CD4-positive, alpha-beta memory T cell (primary cell): ENCODE data around the gene PLCB1. TPM values are rescaled to one million over a fixed set of nuclear protein-coding genes. Genes with fewer than 3 reads are reported as not detected.

Source experiments
- CTCF ChIA-PET: fragments of 350-600 bp; sonication (Branson Sonifier 250); formaldehyde crosslinking; loops from one replicate; lab custom pipeline; 2021; ENCODE audit warnings: inconsistent platforms; ENCODE audit not compliant: partially characterized antibody; lab: Charles Lee
- POLR2A ChIA-PET: fragments of 350-600 bp; sonication (Branson Sonifier 250); formaldehyde crosslinking; loops from one replicate; lab custom pipeline; 2021; ENCODE audit not compliant: partially characterized antibody; lab: Charles Lee
- DNase-seq, 5 donors: peaks; one replicate each; pipeline versions ENCODE4 v3.0.0 to v3.0.0-alpha.2; 2020 to 2022; ENCODE audit warnings: mixed read lengths in 1 of 5
- H3K27ac ChIP-seq: one replicate; pipeline ENCODE4 v1.7.0; 2013; ENCODE audit warnings: low read depth, low read length
- H3K27me3 ChIP-seq: 2 replicates; pipeline ENCODE4 v1.7.0; 2013; ENCODE audit warnings: mild to moderate bottlenecking, low read length, moderate library complexity; ENCODE audit not compliant: insufficient read depth
- H3K36me3 ChIP-seq: 2 replicates; pipeline ENCODE4 v1.7.0; 2013; ENCODE audit warnings: mild to moderate bottlenecking, low read length, moderate library complexity; ENCODE audit not compliant: insufficient read depth
- H3K4me1 ChIP-seq: 2 replicates; pipeline ENCODE4 v1.7.0; 2013; ENCODE audit warnings: mild to moderate bottlenecking, low read length, moderate library complexity; ENCODE audit not compliant: insufficient read depth
- H3K4me3 ChIP-seq, 2 donors: one replicate each; pipeline ENCODE4 v1.7.0; 2013; ENCODE audit warnings: low read length in 2 of 2, mild to moderate bottlenecking in 1 of 2
- H3K9me3 ChIP-seq, 2 donors: one replicate each; pipeline ENCODE4 v1.7.0; 2013; ENCODE audit warnings: low read length in 2 of 2, control low read depth in 1 of 2; ENCODE audit not compliant: control insufficient read depth in 1 of 2
- H3K27ac Mint-ChIP-seq, 7 donors: one replicate each; pipeline ENCODE4 v1.8.0; 2020 to 2021; ENCODE audit warnings: mixed read lengths in 7 of 7, mild to moderate bottlenecking in 6 of 7, inconsistent platforms in 3 of 7, moderate library complexity in 3 of 7
- H3K27me3 Mint-ChIP-seq, 2 donors: one replicate each; pipeline ENCODE4 v1.8.0; 2020 to 2021; ENCODE audit warnings: mixed read lengths in 2 of 2
- H3K36me3 Mint-ChIP-seq, 2 donors: one replicate each; pipeline ENCODE4 v1.8.0; 2020 to 2021; ENCODE audit warnings: mixed read lengths in 2 of 2, inconsistent platforms in 1 of 2, mild to moderate bottlenecking in 1 of 2
- H3K4me1 Mint-ChIP-seq, 4 donors: one replicate each; pipeline ENCODE4 v1.8.0; 2020 to 2021; ENCODE audit warnings: mixed read lengths in 4 of 4, mild to moderate bottlenecking in 1 of 4
- H3K4me3 Mint-ChIP-seq, 8 donors: one replicate each; pipeline ENCODE4 v1.8.0; 2020 to 2021; ENCODE audit warnings: mixed read lengths in 8 of 8, mild to moderate bottlenecking in 7 of 8, moderate library complexity in 6 of 8, inconsistent platforms in 3 of 8
- H3K9me3 Mint-ChIP-seq, 8 donors: one replicate each; pipeline ENCODE4 v1.8.0; 2020 to 2021; ENCODE audit warnings: mixed read lengths in 8 of 8, mild to moderate bottlenecking in 5 of 8, inconsistent platforms in 3 of 8, moderate library complexity in 1 of 8
- intact Hi-C: fragments of 100-400 bp; cut with micrococcal nuclease; formaldehyde crosslinking; loops from one replicate; pipeline ENCODE4 v1.15.1; 2023
- polyA plus RNA-seq, 2 donors: library from polyadenylated mRNA; unstranded; fragments of 300-500 nt; fragmentation: Illumina TruSeq; gene quantifications; one replicate each; pipeline ENCODE4 v1.2.3, GENCODE V29; 2021
- total RNA-seq, 2 experiments: library from RNA; stranded (reverse); gene quantifications; one replicate each; pipeline ENCODE4 v1.2.3, GENCODE V29; 2021

The PLCB1 gene
- total and polyA plus RNA-seq, 4 experiments from 2014 or later = 5.5 to 9.6 (median 8.2) TPM

- no peaks in the 10 kb centered on the region for H3K27me3 Mint-ChIP-seq
- Histone ChIP-seq H3K27me3 (no peaks in the 10 kb centered on the region), H3K9me3 (no peaks in the 10 kb centered on the region), H3K4me1 (no peaks in the 10 kb centered on the region), H3K36me3 (no peaks in the 10 kb centered on the region), H3K4me3 (no peak overlapping the region), H3K27ac (no peak overlapping the region)
- intact Hi-C loops = no loop called here
- no peak overlapping the region for H3K27ac Mint-ChIP-seq
- CTCF ChIA-PET = no interaction called here
- peaks cover 0 to 2% (median 0%) of the 10 kb centered on the region in 8 donors for H3K9me3 Mint-ChIP-seq
- POLR2A ChIA-PET = interaction anchor here (1.0 to 1.3 kb wide), 2 partner anchors 9 to 642 kb away, joined by 3 read pairs; no protein-coding TSS in a partner anchor
- peaks cover 5% of the 10 kb centered on the region in 2 donors for H3K36me3 Mint-ChIP-seq
- no peak for DNase-seq
- H3K4me3 Mint-ChIP-seq = no peak overlapping the region
- H3K4me1 Mint-ChIP-seq = no peaks in the 10 kb centered on the region
Measured at GRCh38 chr20:8662433-8662954, 530.4 kb downstream of the PLCB1 start.

- H3K4me3 Mint-ChIP-seq = no peak overlapping the region
- DNase-seq = no peak
Measured at GRCh38 chr20:8663424-8663823, 531.4 kb downstream of the PLCB1 start.

GRCh38 chr20:8664778-8665177, 532.7 kb downstream of the PLCB1 start:
- Histone ChIP-seq H3K4me1 (no peaks in the 10 kb centered on the region), H3K9me3 (no peaks in the 10 kb centered on the region), H3K27ac (no peak overlapping the region), H3K27me3 (no peaks in the 10 kb centered on the region), H3K4me3 (no peak overlapping the region), H3K36me3 (no peaks in the 10 kb centered on the region)
- no peak overlapping the region for H3K4me3 Mint-ChIP-seq
- peaks cover 3 to 14% (median 6%) of the 10 kb centered on the region in 4 donors for H3K4me1 Mint-ChIP-seq
- no peak overlapping the region for H3K27ac Mint-ChIP-seq
- peaks cover 5% of the 10 kb centered on the region in 2 donors for H3K36me3 Mint-ChIP-seq
- intact Hi-C loops = no loop called here
- H3K9me3 Mint-ChIP-seq = peaks cover 0 to 2% (median 0%) of the 10 kb centered on the region in 8 donors
- ChIA-PET CTCF (no interaction called here), POLR2A (interaction anchor here (0.6 to 1.7 kb wide), 2 partner anchors 9 to 419 kb away, joined by 3 to 6 read pairs; no protein-coding TSS in a partner anchor)
- no peak for DNase-seq
- H3K27me3 Mint-ChIP-seq = no peaks in the 10 kb centered on the region

More at GRCh38 chr20:8663424-8663823, 531.4 kb downstream of the PLCB1 start:
- Mint-ChIP-seq H3K9me3 (peaks cover 0 to 2% (median 0%) of the 10 kb centered on the region in 8 donors), H3K36me3 (peaks cover 5% of the 10 kb centered on the region in 2 donors), H3K4me1 (peaks cover 0 to 3% (median 0%) of the 10 kb centered on the region in 4 donors), H3K27ac (no peak overlapping the region), H3K27me3 (no peaks in the 10 kb centered on the region)
- POLR2A ChIA-PET = interaction anchor here (1.3 to 1.7 kb wide), 2 partner anchors 10 to 643 kb away, joined by 3 to 6 read pairs; no protein-coding TSS in a partner anchor
- CTCF ChIA-PET = no interaction called here
- Histone ChIP-seq H3K4me3 (no peak overlapping the region), H3K27ac (no peak overlapping the region), H3K36me3 (no peaks in the 10 kb centered on the region), H3K4me1 (no peaks in the 10 kb centered on the region), H3K27me3 (no peaks in the 10 kb centered on the region), H3K9me3 (no peaks in the 10 kb centered on the region)
- intact Hi-C loops = no loop called here

GRCh38 chr20:8667306-8667705, 535.2 kb downstream of the PLCB1 start:
- Mint-ChIP-seq H3K4me3 (no peak overlapping the region), H3K27me3 (no peaks in the 10 kb centered on the region), H3K4me1 (peaks cover 8 to 18% (median 11%) of the 10 kb centered on the region in 4 donors), H3K9me3 (peaks cover 0 to 1% (median 0%) of the 10 kb centered on the region in 8 donors), H3K27ac (no peak overlapping the region), H3K36me3 (peaks cover 1 to 9% of the 10 kb centered on the region in 2 donors)
- H3K36me3 ChIP-seq = no peaks in the 10 kb centered on the region
- CTCF ChIA-PET = no interaction called here
- no peak overlapping the region for H3K27ac ChIP-seq
- H3K4me1 ChIP-seq = no peaks in the 10 kb centered on the region
- intact Hi-C loops = no loop called here
- POLR2A ChIA-PET = no interaction called here
- DNase-seq = no peak
- no peaks in the 10 kb centered on the region for H3K9me3 ChIP-seq
- no peak overlapping the region for H3K4me3 ChIP-seq
- H3K27me3 ChIP-seq = no peaks in the 10 kb centered on the region

- H3K27ac ChIP-seq = no peak overlapping the region
- Mint-ChIP-seq H3K36me3 (peaks cover 4 to 9% of the 10 kb centered on the region in 2 donors), H3K9me3 (peaks cover 0 to 5% (median 0%) of the 10 kb centered on the region in 8 donors), H3K27ac (peak overlapping the region in 1 of 7 donors; percentile 13), H3K4me3 (peak overlapping the region in 1 of 8 donors; percentile 2), H3K27me3 (no peaks in the 10 kb centered on the region), H3K4me1 (peaks cover 8 to 18% (median 11%) of the 10 kb centered on the region in 4 donors)
- H3K9me3 ChIP-seq = no peaks in the 10 kb centered on the region
- intact Hi-C loops = no loop called here
- H3K4me3 ChIP-seq = no peak overlapping the region
- H3K27me3 ChIP-seq = no peaks in the 10 kb centered on the region
- DNase-seq = no peak
- POLR2A ChIA-PET = interaction anchor here (1.0 to 1.4 kb wide), 2 partner anchors 8 to 11 kb away, joined by 3 read pairs; no protein-coding TSS in a partner anchor
- H3K36me3 ChIP-seq = no peaks in the 10 kb centered on the region
- no peaks in the 10 kb centered on the region for H3K4me1 ChIP-seq
- CTCF ChIA-PET = interaction anchor here (1.3 kb wide), 1 partner anchor 50 kb away, joined by 3 read pairs; no protein-coding TSS in a partner anchor
Measured at GRCh38 chr20:8670207-8670892, 538.3 kb downstream of the PLCB1 start.

- no peak overlapping the region for H3K27ac Mint-ChIP-seq
- H3K36me3 Mint-ChIP-seq = peaks cover 4 to 9% of the 10 kb centered on the region in 2 donors
- Histone ChIP-seq H3K36me3 (no peaks in the 10 kb centered on the region), H3K4me1 (no peaks in the 10 kb centered on the region), H3K9me3 (no peaks in the 10 kb centered on the region), H3K4me3 (no peak overlapping the region), H3K27ac (no peak overlapping the region), H3K27me3 (no peaks in the 10 kb centered on the region)
- no peak overlapping the region for H3K4me3 Mint-ChIP-seq
- CTCF ChIA-PET = interaction anchor here (0.9 to 1.3 kb wide), 2 partner anchors 25 to 50 kb away, joined by 3 read pairs; no protein-coding TSS in a partner anchor
- intact Hi-C loops = no loop called here
- peaks cover 8 to 18% (median 11%) of the 10 kb centered on the region in 4 donors for H3K4me1 Mint-ChIP-seq
- H3K27me3 Mint-ChIP-seq = no peaks in the 10 kb centered on the region
- peaks cover 0 to 5% (median 0%) of the 10 kb centered on the region in 8 donors for H3K9me3 Mint-ChIP-seq
- POLR2A ChIA-PET = interaction anchor here (1.0 kb wide), 1 partner anchor 8 kb away, joined by 3 read pairs; no protein-coding TSS in a partner anchor
- no peak for DNase-seq
Measured at GRCh38 chr20:8670893-8671215, 538.8 kb downstream of the PLCB1 start.

GRCh38 chr20:8671370-8671961, 539.4 kb downstream of the PLCB1 start:
- Histone ChIP-seq H3K4me1 (no peaks in the 10 kb centered on the region), H3K4me3 (no peak overlapping the region), H3K27me3 (no peaks in the 10 kb centered on the region), H3K36me3 (no peaks in the 10 kb centered on the region), H3K9me3 (no peaks in the 10 kb centered on the region), H3K27ac (no peak overlapping the region)
- Mint-ChIP-seq H3K4me1 (peaks cover 8 to 18% (median 11%) of the 10 kb centered on the region in 4 donors), H3K27me3 (no peaks in the 10 kb centered on the region), H3K4me3 (no peak overlapping the region), H3K9me3 (peaks cover 0 to 5% (median 0%) of the 10 kb centered on the region in 8 donors), H3K36me3 (peaks cover 4% of the 10 kb centered on the region in 2 donors), H3K27ac (no peak overlapping the region)
- ChIA-PET CTCF (interaction anchor here (0.9 to 1.3 kb wide), 2 partner anchors 24 to 49 kb away, joined by 3 read pairs; no protein-coding TSS in a partner anchor), POLR2A (interaction anchor here (1.0 kb wide), 1 partner anchor 9 kb away, joined by 3 read pairs; no protein-coding TSS in a partner anchor)
- no peak for DNase-seq
- intact Hi-C loops = no loop called here
